ENCODE data around the gene FDXACB1.
A peak's percentile ranks its signal among the peaks of the same experiment; 100 is the strongest.
"Not testable (repeated sequence)": the region's sequence is repeated elsewhere in the genome, so short reads cannot be mapped to it uniquely, and the experiment has no call there.

The FDXACB1 gene

GRCh38 chr11:111908639-111909305, 29.8 kb upstream of the FDXACB1 start:
- no peak for DNase-seq

GRCh38 chr11:111906680-111907079, 27.7 kb upstream of the FDXACB1 start:
- DNase-seq, result no peak

DNA sequence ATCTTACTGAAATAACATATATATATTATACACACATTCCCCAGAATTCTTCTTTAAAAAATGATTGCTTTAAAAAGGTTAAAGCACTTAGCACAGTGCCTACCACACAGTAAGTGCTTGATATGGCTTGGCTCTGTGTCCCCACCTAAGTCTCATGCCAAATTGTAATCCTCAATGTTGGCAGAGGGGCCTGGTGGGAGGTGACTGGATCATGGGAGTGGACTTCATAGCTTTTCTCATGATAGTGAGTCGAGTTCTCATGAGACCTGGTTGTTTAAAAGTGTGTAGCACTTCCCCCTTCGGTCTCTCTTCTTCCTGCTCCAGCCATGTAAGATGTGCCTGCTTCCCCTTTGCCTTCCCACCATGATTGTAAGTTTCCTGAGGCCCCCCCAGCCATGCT, 26.4 kb upstream of the FDXACB1 start:
- no peak for DNase-seq

DNA sequence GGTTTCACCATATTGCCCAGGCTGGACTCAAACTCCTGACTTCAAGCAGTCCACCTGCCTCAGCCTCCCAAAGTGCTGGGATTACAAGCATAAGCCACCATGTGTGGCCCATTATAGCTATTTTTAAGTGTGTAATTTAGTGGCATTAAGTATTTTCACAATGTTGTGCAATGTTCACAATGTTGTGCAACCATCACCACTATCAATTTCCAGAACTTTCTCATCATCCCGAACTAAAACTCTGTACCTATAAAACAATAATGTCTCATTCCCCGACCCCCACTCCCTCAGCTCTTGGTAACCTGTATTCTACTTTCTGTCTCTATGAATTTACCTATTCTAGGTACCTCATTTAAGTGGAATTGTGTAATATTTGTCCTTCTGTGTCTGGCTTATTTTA, 7.9 kb upstream of the FDXACB1 start:
- no peak for DNase-seq

DNA sequence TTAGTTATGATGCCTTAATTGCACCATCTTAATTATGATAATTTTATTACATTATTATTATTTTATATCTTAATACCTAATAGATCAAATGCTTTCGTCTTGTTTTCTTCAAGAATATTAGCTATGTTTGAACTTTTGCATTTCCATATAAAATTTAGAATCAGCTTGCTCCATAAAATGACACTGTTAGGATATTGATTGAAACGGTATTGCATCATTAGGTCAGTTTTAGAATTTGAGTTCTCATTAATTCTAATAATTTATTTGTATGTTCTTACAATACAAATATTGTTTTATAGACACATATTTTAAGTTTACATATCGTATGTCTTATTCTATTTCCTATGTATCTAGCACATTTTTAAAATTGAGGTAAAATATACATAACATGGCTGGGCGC, 7.1 kb upstream of the FDXACB1 start:
- no peak for DNase-seq

DNA sequence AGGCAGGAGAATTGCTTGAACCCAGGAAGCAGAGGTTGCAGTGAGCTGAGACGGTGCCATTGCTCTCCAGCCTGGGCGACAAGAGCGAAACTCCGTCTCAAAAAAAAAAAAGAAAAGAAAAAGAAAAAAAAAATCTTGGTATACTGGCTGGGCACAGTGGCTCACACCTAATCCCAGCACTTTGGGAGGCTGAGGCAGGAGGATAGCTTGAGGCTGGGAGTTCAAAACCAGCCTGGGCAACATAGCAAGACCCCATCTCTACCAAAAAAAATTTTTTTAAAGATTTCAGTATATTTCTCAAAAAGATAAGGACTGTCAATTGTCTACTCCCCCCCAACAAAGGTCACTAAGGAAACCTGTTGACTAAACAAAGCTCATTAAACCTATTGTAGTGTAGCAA, 6.1 kb upstream of the FDXACB1 start:
- not testable (repeated sequence) for DNase-seq

DNA sequence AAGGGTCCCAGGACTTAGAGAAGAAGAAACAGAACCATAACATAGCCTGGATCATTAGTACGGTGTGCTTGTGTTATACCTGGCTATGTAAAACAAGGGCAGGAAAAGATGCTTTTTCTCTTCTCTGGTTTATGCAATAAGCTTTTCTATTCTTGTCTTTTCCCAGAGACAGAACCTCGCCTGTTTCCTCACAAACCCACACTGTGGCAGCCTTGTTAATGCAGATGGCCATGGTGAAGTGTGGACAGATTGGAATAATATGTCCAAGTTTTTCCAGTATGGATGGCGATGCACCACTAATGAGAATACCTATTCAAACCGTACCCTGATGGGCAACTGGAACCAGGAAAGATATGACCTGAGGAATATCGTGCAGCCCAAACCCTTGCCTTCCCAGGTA, 3.2 kb upstream of the FDXACB1 start:
- no peak for DNase-seq

DNA sequence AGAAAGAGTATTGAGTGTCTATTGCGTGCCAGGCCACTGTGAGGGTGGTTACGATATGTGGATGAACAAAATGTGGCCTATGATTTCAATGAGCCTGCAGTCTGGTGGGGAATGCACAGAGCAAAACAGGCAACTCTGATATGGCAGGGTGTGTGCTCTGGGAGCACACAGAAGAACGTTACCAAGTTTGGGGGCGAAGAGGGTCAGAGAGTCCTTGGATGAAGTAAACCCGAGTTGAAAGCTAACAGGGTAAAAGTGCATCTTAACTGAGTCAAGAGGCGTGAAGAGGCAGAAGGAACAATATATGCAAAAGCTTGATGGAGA, 634 bp upstream of the FDXACB1 start:
- no peak for DNase-seq

- DNase-seq, result no peak
Observed at GRCh38 chr11:111878385-111878848, 548 bp downstream of the FDXACB1 start.

DNA sequence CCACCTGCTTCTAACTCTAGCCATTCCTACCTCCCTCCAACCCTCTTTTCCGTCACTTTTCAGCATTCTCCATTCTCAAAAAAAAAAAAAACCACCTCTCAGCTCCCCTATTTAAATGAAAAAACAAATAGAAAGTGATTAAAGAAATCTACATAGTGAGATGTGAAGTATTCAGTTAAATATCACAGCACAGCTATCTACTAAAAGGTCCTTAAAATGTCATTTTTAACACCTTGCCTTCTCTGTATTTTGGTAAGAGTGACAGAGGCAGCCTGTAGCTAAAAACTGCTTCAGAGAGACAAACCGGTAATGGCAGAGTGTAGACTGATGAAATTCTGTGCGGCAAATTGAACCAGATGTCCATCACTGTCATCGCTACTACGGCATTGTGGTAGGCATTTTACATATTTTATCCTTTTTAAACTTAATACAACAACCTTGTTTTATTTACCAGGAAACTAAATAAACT, 7.2 kb downstream of the FDXACB1 start:
- DNase-seq, result no peak

DNA sequence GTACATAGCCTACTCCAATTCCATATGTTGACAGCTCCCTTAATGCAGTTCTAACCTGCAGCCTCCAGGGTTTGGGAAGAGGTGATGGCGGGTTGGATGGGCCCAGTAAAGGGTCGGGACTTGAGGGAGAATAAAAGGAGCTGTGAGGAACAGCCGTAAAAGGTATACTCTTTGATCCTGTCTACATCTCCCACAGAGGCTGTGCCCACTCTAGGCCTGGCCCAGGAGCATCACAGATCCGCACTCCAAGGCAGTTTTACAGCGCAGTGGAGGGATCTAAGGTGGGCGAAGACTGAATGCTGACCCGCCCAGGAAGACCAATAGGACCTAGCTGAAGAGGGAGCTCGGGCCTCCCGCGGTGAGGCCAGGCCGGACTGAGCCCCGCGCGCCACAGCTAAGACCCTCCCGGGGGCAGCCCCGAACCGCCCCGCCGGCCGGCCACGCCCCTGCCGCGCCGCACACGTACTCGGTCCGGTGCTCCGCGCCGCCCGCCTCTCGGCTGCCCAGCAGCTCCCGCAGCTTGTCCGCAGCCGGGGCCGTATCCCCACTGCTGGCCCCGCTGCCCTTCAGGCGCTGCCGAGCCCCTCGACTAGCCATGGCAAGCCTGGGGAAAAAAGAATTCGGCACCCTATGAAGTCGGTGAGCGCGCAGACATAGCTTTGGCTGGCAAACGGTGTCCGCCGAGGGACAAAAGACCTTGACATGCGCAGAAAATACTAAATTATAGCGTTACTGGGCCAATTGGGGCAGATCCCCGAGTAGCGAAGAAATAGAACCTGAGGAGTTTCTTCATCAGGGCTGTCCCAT, 7.9 kb downstream of the FDXACB1 start, which contains the start of gene ALG9:
TSS of gene ALG9 (minus strand) at position 696 of the 807 bp plus-strand sequence. CDS start at position 597, 99 bp downstream.
- peak; percentile 90 to 93 for DNase-seq

- no peak for DNase-seq
Observed at GRCh38 chr11:111870522-111870885, 8.5 kb downstream of the FDXACB1 start.

DNA sequence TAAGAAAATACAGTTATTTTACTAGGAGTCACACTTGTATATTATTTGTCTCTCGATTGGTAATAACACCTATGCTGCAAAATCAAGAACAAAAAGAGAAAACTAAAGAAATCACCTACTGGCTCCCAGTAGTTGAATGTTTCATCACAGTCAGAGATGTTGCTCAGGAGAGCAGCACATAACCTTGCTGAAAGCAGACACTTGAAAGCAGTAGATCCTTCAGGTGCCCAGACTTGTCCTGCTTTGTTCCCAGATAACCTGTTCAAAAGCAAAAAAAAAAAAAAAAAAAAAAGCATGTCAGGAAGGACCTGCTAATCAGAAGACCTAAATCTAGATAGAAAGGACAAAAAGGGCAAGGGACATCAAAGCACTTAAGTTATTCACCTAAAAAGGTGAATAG, 8.9 kb downstream of the FDXACB1 start:
- DNase-seq, result no peak

DNA sequence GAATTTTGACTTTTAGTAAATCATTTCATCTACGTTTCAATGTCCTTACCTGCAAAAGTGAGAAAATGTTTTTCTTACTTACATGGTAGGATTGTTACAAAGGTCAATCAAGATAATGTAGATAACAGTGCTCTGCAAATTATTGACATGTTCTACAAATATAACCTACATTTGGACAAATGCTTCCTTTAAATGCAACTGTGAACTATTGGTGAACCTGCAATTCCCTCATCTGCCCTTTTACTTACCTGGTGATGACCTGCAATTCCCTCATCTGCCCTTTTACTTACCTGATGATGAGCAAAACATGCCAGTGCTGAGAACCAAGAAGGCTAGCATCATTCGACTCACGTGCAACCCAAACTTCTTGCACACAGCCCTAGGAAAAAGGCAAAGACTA, 18.7 kb downstream of the FDXACB1 start:
- DNase-seq, result no peak

DNA sequence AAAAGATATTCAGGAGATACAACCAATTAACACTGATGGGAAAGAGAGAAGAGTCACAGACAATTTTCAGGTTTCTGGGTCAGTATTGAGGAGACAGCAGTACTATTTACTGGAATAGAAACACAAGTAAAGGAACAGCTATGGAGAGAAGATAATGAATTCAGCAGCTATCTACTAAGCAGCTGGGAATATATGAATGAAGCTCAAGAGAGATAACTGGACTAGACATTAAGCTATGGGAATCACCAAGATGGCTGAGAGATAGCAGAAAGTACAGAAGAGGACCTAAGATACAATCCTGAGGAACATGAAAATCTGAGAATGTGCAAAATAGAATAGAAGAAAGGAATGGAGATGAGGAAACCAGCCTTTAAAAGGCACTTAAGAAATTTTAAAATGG, 23.5 kb downstream of the FDXACB1 start:
- no peak for DNase-seq

- no peak for DNase-seq
Observed at GRCh38 chr11:111852103-111852502, 26.9 kb downstream of the FDXACB1 start.

DNA sequence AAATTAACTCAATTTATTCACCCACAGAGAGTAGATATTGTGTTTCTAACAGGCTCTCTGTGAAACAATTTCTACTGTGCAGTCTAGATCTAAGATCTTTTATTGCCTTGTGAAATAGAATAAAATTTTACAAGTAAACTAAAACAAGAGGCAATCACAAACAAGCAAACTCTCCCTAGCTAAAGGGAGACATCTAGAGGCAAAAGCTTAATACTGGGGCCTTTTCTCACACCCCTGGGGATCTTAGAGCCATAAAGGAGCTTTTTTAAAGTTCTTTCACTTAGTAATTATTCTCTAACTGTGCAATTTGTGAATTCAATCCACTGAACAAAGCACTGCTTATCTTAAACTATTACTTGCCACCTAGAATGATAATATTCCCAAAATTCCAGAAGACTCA, 27.3 kb downstream of the FDXACB1 start:
- DNase-seq, result no peak

- no peak for DNase-seq
Observed at GRCh38 chr11:111851067-111851466, 27.9 kb downstream of the FDXACB1 start.

GRCh38 chr11:111849631-111850030, 29.3 kb downstream of the FDXACB1 start:
- DNase-seq, result no peak

DNA sequence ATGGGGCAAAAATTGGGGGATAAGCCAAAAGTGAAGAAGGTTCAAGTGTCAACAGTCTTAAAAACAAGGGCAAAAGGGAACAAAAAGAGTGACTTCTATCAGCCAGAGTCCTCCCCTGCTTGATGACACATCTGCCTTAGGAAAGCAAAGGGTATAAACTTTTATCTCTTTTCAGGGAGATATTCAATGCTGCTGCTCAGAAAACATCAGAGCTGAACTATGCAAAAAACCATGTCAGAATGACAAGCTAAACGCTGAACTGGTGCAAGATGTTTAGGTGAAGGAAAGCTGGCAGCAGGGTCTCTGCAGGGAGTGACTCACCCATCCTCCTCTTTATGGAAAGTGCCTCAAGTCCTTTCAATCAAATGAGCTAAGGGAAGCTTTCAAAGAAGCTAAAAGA, 32.3 kb downstream of the FDXACB1 start:
- no peak for DNase-seq

GRCh38 chr11:111846063-111846462, 32.9 kb downstream of the FDXACB1 start:
- DNase-seq, result no peak

DNA sequence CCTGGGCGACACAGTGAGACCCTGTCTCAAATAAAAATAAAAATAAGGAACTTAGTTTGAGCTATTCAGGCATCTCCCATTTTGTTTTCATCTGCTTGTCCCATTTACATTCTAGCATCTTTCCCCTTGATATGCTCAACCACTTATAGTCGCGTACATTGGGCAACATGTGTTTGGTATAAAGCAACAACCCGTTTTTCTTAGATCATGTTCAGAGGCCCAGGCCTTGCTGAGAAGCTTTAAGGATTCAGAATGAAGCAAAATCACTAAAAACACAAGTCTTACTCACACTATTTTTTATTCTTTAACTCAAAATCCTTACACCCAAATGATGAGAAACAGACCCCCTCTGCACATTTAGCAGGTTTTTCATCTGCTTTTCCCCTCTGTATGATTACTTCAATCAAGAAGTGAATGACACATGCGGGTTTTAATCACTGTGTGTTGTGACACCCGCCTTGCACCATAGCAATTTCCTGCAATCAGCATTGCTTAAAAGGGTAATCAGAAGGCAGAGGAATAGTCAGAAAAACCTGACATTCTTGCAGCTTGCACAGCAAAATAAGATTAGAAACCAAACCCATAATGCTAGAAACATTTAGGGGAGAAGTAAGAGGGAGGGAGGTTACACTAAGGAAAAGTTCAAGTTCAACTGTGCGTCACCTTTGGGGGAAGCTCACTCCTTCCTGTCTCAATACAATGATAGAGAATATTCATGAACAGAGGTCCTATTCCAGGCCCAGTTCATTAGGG, 33.5 kb downstream of the FDXACB1 start:
- no peak for DNase-seq

DNA sequence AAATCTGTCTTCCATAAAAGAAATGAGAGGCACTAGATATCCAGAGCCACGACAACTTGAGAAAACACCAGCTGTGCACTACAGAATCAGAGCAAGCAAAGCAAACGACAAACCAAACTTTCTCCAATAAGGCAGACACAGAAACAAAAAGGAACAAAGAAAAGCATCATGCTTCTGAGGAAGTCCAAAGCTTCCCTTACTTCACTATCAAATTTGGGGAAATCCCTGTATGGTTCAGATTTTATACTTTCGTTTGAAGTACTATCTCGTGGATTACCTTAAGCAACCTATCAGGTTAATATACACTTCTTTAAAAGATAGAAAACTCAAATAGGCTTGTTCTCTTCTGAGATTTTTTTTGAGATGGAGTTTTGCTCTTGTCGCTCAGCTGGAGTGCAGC, 35.3 kb downstream of the FDXACB1 start:
- no peak for DNase-seq

All from activated CD4-positive, alpha-beta T cell treated with anti-CD3 and anti-CD28 coated beads, Interleukin-2, amount 50 U/mL, for 4 hours (primary cell).